DOHH2 (cell line): ENCODE data around the gene VPS52.
"Not testable (repeated sequence)": the region's sequence is repeated elsewhere in the genome, so short reads cannot be mapped to it uniquely, and the experiment has no call there.

Experiments
- H3F3A ChIP-seq: fragments of 200-600 bp; sonication (generic), shearing (Covaris generic); 2 replicates; pipeline ENCODE4 v1.6.0; 2016; ENCODE audit warnings: antibody characterized with exemption, mild to moderate bottlenecking; ENCODE audit not compliant: control insufficient read depth, insufficient read depth
- H3K27ac ChIP-seq: fragments of 200-600 bp; sonication (generic); 2 replicates; pipeline ENCODE4 v1.5.1; 2014; ENCODE audit warnings: low read depth, mild to moderate bottlenecking, low read length, moderate library complexity
- H3K27me3 ChIP-seq: fragments of 200-600 bp; sonication (generic); 2 replicates; pipeline ENCODE4 v1.6.1; 2014; ENCODE audit warnings: mild to moderate bottlenecking, low read length, mixed read lengths; ENCODE audit not compliant: control insufficient read depth
- H3K36me3 ChIP-seq: fragments of 200-600 bp; sonication (generic); 2 replicates; pipeline ENCODE4 v1.6.1; 2014; ENCODE audit warnings: mild to moderate bottlenecking, low read length, moderate library complexity, mixed read lengths; ENCODE audit not compliant: control insufficient read depth
- H3K4me1 ChIP-seq: fragments of 200-600 bp; sonication (generic); 2 replicates; pipeline ENCODE4 v1.6.1; 2014; ENCODE audit warnings: mild to moderate bottlenecking, low read length, mixed read lengths; ENCODE audit not compliant: control insufficient read depth
- H3K4me2 ChIP-seq: fragments of 200-600 bp; sonication (generic); 2 replicates; pipeline ENCODE4 v1.6.0; 2014; ENCODE audit warnings: mild to moderate bottlenecking, low read length, moderate library complexity
- H3K4me3 ChIP-seq: fragments of 200-600 bp; sonication (generic); 2 replicates; pipeline ENCODE4 v1.5.1; 2014; ENCODE audit warnings: mild to moderate bottlenecking, low read length, mixed read lengths
- H3K79me2 ChIP-seq: fragments of 200-600 bp; sonication (generic); 2 replicates; pipeline ENCODE4 v1.6.1; 2014; ENCODE audit warnings: mild to moderate bottlenecking, low read length, mixed read lengths; ENCODE audit not compliant: control insufficient read depth
- H3K9me2 ChIP-seq: fragments of 200-600 bp; sonication (generic); replicated peaks from 2 replicates; pipeline ENCODE4 v1.6.1; 2014; ENCODE audit warnings: mild to moderate bottlenecking, low read length, mixed read lengths; ENCODE audit not compliant: control insufficient read depth
- H3K9me3 ChIP-seq: fragments of 200-600 bp; sonication (generic); 2 replicates; pipeline ENCODE4 v1.6.1; 2014; ENCODE audit warnings: antibody characterized with exemption, low read length, mixed read lengths; ENCODE audit not compliant: control insufficient read depth, insufficient read depth
- H4K20me1 ChIP-seq: fragments of 200-600 bp; sonication (generic); 2 replicates; pipeline ENCODE4 v1.6.0; 2014; ENCODE audit warnings: low read depth, mild to moderate bottlenecking, antibody characterized with exemption, low read length, moderate library complexity; ENCODE audit not compliant: control insufficient read depth, insufficient read depth
- EZH2phosphoT487 ChIP-seq: fragments of 200-600 bp; sonication (generic); IDR thresholded peaks from 2 replicates; pipeline ENCODE4 v1.6.1; 2017; ENCODE audit warnings: borderline replicate concordance, mild to moderate bottlenecking, antibody characterized with exemption, low read length, moderate library complexity, mixed read lengths
- TF ChIP-seq, protein P1 (sequence below): fragments of 200-600 bp; sonication (generic); IDR thresholded peaks from one replicate; pipeline ENCODE4 v1.5.1; 2014; ENCODE audit warnings: antibody characterized with exemption, mild to moderate bottlenecking, low read depth, low read length; ENCODE audit not compliant: poor library complexity, severe bottlenecking

The VPS52 gene

DNA sequence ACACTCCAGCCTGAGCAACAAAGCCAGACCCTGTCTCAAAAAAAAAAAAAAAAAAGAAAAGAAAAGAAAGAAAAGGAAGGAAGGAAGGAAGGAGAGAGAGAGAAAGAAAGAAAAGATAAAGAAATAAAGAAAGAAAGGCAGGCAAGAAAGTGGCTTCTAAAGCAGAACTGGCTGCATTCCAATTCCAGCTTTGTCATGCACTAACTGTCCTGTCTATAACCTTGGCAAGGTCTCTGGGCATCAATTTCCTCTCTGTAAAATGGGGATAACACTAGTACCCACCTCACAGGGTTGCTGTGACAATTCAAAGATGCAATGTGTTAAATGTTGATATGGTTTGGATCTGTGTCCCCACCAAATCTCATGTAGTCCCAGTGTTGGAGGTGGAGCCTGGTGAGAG lies 35.3 kb downstream of the VPS52 start:
- no peaks in the 10 kb centered on the region for H3K9me3 ChIP-seq
- H3K36me3 ChIP-seq: no peaks in the 10 kb centered on the region
- H3K4me3 ChIP-seq: no peak overlapping the region
- no peaks in the 10 kb centered on the region for H3K4me1 ChIP-seq
- no peak overlapping the region for H3K27ac ChIP-seq
- no peaks in the 10 kb centered on the region for H3K9me2 ChIP-seq
- no peaks in the 10 kb centered on the region for H3F3A ChIP-seq
- H3K27me3 ChIP-seq: peaks cover 38% of the 10 kb centered on the region
- TF ChIP-seq EZH2phosphoT487: no peak
- TF ChIP-seq, protein P1, sequence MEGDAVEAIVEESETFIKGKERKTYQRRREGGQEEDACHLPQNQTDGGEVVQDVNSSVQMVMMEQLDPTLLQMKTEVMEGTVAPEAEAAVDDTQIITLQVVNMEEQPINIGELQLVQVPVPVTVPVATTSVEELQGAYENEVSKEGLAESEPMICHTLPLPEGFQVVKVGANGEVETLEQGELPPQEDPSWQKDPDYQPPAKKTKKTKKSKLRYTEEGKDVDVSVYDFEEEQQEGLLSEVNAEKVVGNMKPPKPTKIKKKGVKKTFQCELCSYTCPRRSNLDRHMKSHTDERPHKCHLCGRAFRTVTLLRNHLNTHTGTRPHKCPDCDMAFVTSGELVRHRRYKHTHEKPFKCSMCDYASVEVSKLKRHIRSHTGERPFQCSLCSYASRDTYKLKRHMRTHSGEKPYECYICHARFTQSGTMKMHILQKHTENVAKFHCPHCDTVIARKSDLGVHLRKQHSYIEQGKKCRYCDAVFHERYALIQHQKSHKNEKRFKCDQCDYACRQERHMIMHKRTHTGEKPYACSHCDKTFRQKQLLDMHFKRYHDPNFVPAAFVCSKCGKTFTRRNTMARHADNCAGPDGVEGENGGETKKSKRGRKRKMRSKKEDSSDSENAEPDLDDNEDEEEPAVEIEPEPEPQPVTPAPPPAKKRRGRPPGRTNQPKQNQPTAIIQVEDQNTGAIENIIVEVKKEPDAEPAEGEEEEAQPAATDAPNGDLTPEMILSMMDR: no peak
- H3K4me2 ChIP-seq: no peak overlapping the region
- H4K20me1 ChIP-seq: no peaks in the 10 kb centered on the region
- no peaks in the 10 kb centered on the region for H3K79me2 ChIP-seq

DNA sequence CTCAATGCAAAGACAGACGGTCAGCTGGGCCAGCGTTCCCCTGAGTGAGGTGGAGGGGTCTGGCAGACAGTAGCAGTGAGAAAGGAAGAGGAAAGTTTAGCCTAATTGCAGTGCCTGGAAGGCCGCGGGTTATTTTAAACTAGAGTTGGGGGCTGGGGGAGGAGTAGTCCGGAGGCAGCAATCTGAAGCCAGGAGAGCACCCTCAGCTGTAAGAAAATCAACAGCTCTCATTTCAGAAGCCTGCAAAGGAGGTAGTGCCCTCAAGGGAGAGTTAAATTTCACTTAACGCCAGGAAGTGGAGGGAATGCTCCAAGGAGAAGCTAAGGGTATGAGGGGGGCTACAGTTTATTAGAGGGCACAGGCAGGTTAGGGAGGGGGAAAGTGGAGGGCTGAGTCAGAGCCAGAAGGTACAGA lies 36.4 kb downstream of the VPS52 start:
- Histone ChIP-seq H3K27me3 (peaks cover 42% of the 10 kb centered on the region), H3K79me2 (no peaks in the 10 kb centered on the region)
- no peak for TF ChIP-seq EZH2phosphoT487
- TF ChIP-seq, protein P1: no peak

GRCh38 chr6:33226503-33227120 lies 45.1 kb downstream of the VPS52 start:
- H4K20me1 ChIP-seq, H3K27ac ChIP-seq, H3K79me2 ChIP-seq, H3K4me3 ChIP-seq, H3K9me3 ChIP-seq, H3K4me1 ChIP-seq, H3K9me2 ChIP-seq, H3F3A ChIP-seq, H3K36me3 ChIP-seq, H3K4me2 ChIP-seq: not testable (repeated sequence)
- H3K27me3 ChIP-seq: peaks cover 30% of the 10 kb centered on the region

More for the DNA sequence above, 36.4 kb downstream of the VPS52 start:
- Histone ChIP-seq H4K20me1 (no peaks in the 10 kb centered on the region), H3K9me3 (no peaks in the 10 kb centered on the region), H3K4me2 (no peak overlapping the region), H3K27ac (no peak overlapping the region), H3F3A (no peaks in the 10 kb centered on the region), H3K9me2 (no peaks in the 10 kb centered on the region), H3K4me1 (no peaks in the 10 kb centered on the region), H3K36me3 (no peaks in the 10 kb centered on the region), H3K4me3 (no peak overlapping the region)

- no peak overlapping the region for H3K4me3 ChIP-seq
- H3K27ac ChIP-seq: no peak overlapping the region
- TF ChIP-seq EZH2phosphoT487: no peak
- TF ChIP-seq, protein P1: no peak
- no peaks in the 10 kb centered on the region for H3K36me3 ChIP-seq
- H4K20me1 ChIP-seq: no peaks in the 10 kb centered on the region
- no peak overlapping the region for H3K4me2 ChIP-seq
- no peaks in the 10 kb centered on the region for H3K9me3 ChIP-seq
- H3K27me3 ChIP-seq: peaks cover 38% of the 10 kb centered on the region
- no peaks in the 10 kb centered on the region for H3K79me2 ChIP-seq
- no peaks in the 10 kb centered on the region for H3K9me2 ChIP-seq
- 0 out of 2 replicates have a peak, but pooled peaks cover under 1% of the 10 kb centered on the region for H3F3A ChIP-seq
- peaks cover 12% of the 10 kb centered on the region for H3K4me1 ChIP-seq
Observed at GRCh38 chr6:33217681-33218080, 54.0 kb downstream of the VPS52 start.
